Measurements from ENCODE around the gene PRCC.

DNA sequence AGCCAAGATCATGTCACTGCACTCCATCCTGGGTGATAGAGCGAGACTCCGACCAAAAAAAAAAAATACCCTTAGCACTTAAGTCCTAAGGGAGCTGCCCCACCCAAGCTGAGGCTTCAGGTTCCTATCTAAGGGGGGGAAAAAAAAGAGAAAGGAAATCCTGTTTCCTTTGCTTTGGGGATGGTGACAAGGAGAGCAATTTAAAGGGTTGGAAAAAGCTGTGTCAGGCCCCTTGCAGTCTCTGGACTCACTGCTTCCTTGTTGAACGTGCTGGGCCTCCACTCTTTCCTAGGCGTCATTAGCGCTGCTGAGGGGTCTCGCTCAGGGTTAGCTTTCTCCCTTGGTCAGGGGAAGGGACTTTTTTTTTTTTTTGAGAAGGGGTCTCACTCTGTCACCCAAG is 18.1 kb downstream of the PRCC start:
- TF ChIP-seq, protein P1, sequence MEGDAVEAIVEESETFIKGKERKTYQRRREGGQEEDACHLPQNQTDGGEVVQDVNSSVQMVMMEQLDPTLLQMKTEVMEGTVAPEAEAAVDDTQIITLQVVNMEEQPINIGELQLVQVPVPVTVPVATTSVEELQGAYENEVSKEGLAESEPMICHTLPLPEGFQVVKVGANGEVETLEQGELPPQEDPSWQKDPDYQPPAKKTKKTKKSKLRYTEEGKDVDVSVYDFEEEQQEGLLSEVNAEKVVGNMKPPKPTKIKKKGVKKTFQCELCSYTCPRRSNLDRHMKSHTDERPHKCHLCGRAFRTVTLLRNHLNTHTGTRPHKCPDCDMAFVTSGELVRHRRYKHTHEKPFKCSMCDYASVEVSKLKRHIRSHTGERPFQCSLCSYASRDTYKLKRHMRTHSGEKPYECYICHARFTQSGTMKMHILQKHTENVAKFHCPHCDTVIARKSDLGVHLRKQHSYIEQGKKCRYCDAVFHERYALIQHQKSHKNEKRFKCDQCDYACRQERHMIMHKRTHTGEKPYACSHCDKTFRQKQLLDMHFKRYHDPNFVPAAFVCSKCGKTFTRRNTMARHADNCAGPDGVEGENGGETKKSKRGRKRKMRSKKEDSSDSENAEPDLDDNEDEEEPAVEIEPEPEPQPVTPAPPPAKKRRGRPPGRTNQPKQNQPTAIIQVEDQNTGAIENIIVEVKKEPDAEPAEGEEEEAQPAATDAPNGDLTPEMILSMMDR (IDR thresholded peaks at IDR 0.05) = no peak
- TF ChIP-seq EP300 (IDR thresholded peaks at IDR 0.05) = no peak
- no peak for TF ChIP-seq POLR2A (IDR thresholded peaks at IDR 0.05)
